H9 (cell line): ENCODE results near the gene ASMTL. TPM values are rescaled to one million over a fixed set of nuclear protein-coding genes. Genes with fewer than 3 reads are reported as not detected.

ENCODE experiments used
- DNase-seq: peaks from one replicate; pipeline ENCODE4 v3.0.0-alpha.2; 2017
- H2AFZ ChIP-seq: one replicate; pipeline ENCODE4 v1.6.1; 2013; ENCODE audit warnings: mild to moderate bottlenecking, low read length, control low read depth, moderate library complexity
- H2AK5ac ChIP-seq: 2 replicates; pipeline ENCODE4 v1.6.1; 2013; ENCODE audit warnings: low read length, control low read depth, mixed read lengths; ENCODE audit not compliant: insufficient read length
- H2BK120ac ChIP-seq: one replicate; pipeline ENCODE4 v1.6.1; 2013; ENCODE audit warnings: low read depth, mild to moderate bottlenecking, low read length, control low read depth, inconsistent platforms; ENCODE audit not compliant: poor library complexity, severe bottlenecking
- H2BK12ac ChIP-seq: 2 replicates; pipeline ENCODE4 v1.6.1; 2013; ENCODE audit warnings: low read length, control low read depth, mixed read lengths, low read depth; ENCODE audit not compliant: insufficient read length
- H2BK15ac ChIP-seq: 2 replicates; pipeline ENCODE4 v1.6.1; 2013; ENCODE audit warnings: low read depth, low read length, control low read depth
- H2BK20ac ChIP-seq: one replicate; pipeline ENCODE4 v1.6.1; 2013; ENCODE audit warnings: low read depth, mild to moderate bottlenecking, low read length, control low read depth, inconsistent platforms; ENCODE audit not compliant: poor library complexity, severe bottlenecking
- H2BK5ac ChIP-seq: 2 replicates; pipeline ENCODE4 v1.6.1; 2013; ENCODE audit warnings: low read length, control low read depth, mixed read lengths; ENCODE audit not compliant: insufficient read length
- H3K14ac ChIP-seq: 2 replicates; pipeline ENCODE4 v1.6.1; 2013; ENCODE audit warnings: low read length, control low read depth; ENCODE audit not compliant: insufficient read depth
- H3K18ac ChIP-seq: 2 replicates; pipeline ENCODE4 v1.6.1; 2013; ENCODE audit warnings: low read depth, mild to moderate bottlenecking, mixed read lengths, low read length, control low read depth; ENCODE audit not compliant: insufficient read length
- H3K23ac ChIP-seq: 2 replicates; pipeline ENCODE4 v1.6.1; 2013; ENCODE audit warnings: low read length, control low read depth, mixed read lengths, low read depth; ENCODE audit not compliant: insufficient read length
- H3K23me2 ChIP-seq: 2 replicates; pipeline ENCODE4 v1.6.1; 2013; ENCODE audit warnings: low read depth, mild to moderate bottlenecking, mixed read lengths, low read length, control low read depth; ENCODE audit not compliant: insufficient read length, poor library complexity, severe bottlenecking
- H3K27ac ChIP-seq: 2 replicates; pipeline ENCODE4 v1.5.1; 2013; ENCODE audit warnings: low read length, control low read depth, mixed read lengths, low read depth; ENCODE audit not compliant: insufficient read length
- H3K27me3 ChIP-seq: 2 replicates; pipeline ENCODE4 v1.6.1; 2013; ENCODE audit warnings: low read length, control low read depth, inconsistent platforms; ENCODE audit not compliant: insufficient read depth
- H3K4ac ChIP-seq: 2 replicates; pipeline ENCODE4 v1.6.1; 2013; ENCODE audit warnings: low read depth, mild to moderate bottlenecking, control low read depth, inconsistent platforms, low read length, moderate library complexity
- H3K4me1 ChIP-seq: 2 replicates; pipeline ENCODE4 v1.6.1; 2013; ENCODE audit warnings: low read length, control low read depth, inconsistent platforms; ENCODE audit not compliant: insufficient read depth
- H3K4me2 ChIP-seq: 2 replicates; pipeline ENCODE4 v1.6.1; 2013; ENCODE audit warnings: low read length, control low read depth, mixed read lengths; ENCODE audit not compliant: insufficient read length, insufficient read depth
- H3K56ac ChIP-seq: 2 replicates; pipeline ENCODE4 v1.6.1; 2013; ENCODE audit warnings: low read depth, mild to moderate bottlenecking, mixed read lengths, low read length, control low read depth; ENCODE audit not compliant: insufficient read length
- H3K79me1 ChIP-seq: 2 replicates; pipeline ENCODE4 v1.6.1; 2013; ENCODE audit warnings: low read depth, mild to moderate bottlenecking, moderate library complexity, low read length, control low read depth, inconsistent platforms; ENCODE audit not compliant: insufficient read depth, poor library complexity, severe bottlenecking
- H3K79me2 ChIP-seq: 2 replicates; pipeline ENCODE4 v1.6.1; 2013; ENCODE audit warnings: low read length, control low read depth, inconsistent platforms; ENCODE audit not compliant: insufficient read depth
- H3K9ac ChIP-seq: 2 replicates; pipeline ENCODE4 v1.6.1; 2013; ENCODE audit warnings: low read length, control low read depth, mixed read lengths; ENCODE audit not compliant: insufficient read length; ENCODE audit errors: extremely low read depth
- H3K9me3 ChIP-seq: one replicate; pipeline ENCODE4 v1.6.1; 2013; ENCODE audit warnings: low read depth, low read length, inconsistent platforms; ENCODE audit not compliant: control insufficient read depth
- H3T11ph ChIP-seq: one replicate; pipeline ENCODE4 v1.6.1; 2013; ENCODE audit warnings: mild to moderate bottlenecking, low read length, control low read depth, inconsistent platforms
- H4K20me1 ChIP-seq: one replicate; pipeline ENCODE4 v1.6.1; 2013; ENCODE audit not compliant: control insufficient read depth, insufficient read length, insufficient read depth
- H4K5ac ChIP-seq: 2 replicates; pipeline ENCODE4 v1.6.1; 2013; ENCODE audit warnings: low read depth, mild to moderate bottlenecking, mixed read lengths, low read length, control low read depth; ENCODE audit not compliant: insufficient read length
- H4K8ac ChIP-seq: replicated peaks from 2 replicates; pipeline ENCODE4 v1.6.1; 2013; ENCODE audit warnings: low read length, control low read depth, mixed read lengths, low read depth; ENCODE audit not compliant: insufficient read length
- H4K91ac ChIP-seq: 2 replicates; pipeline ENCODE4 v1.6.1; 2013; ENCODE audit warnings: low read depth, mild to moderate bottlenecking, moderate library complexity, mixed read lengths, low read length, control low read depth; ENCODE audit not compliant: insufficient read length
- H3K27ac Mint-ChIP-seq, 3 experiments: 2 replicates in 2 of 3; 3 replicates in 1 of 3; pipeline ENCODE4 v1.8.0; 2020 to 2021; ENCODE audit warnings: mixed read lengths in 3 of 3, mild to moderate bottlenecking in 1 of 3, moderate library complexity in 1 of 3
- H3K27me3 Mint-ChIP-seq: 2 replicates; pipeline ENCODE4 v1.8.0; 2021; ENCODE audit warnings: low read depth, mild to moderate bottlenecking, moderate library complexity, mixed read lengths
- H3K36me3 Mint-ChIP-seq, 3 experiments: 2 replicates in 2 of 3; 3 replicates in 1 of 3; pipeline ENCODE4 v1.8.0; 2020 to 2021; ENCODE audit warnings: low read depth in 3 of 3, mixed read lengths in 3 of 3; ENCODE audit not compliant: insufficient read depth in 1 of 3
- H3K4me1 Mint-ChIP-seq, 2 experiments: 2 replicates each; pipeline ENCODE4 v1.8.0; 2020; ENCODE audit warnings: mixed read lengths in 2 of 2
- H3K4me3 Mint-ChIP-seq, 2 experiments: 2 replicates in 1 of 2; 3 replicates in 1 of 2; pipeline ENCODE4 v1.8.0; 2020 to 2021; ENCODE audit warnings: mild to moderate bottlenecking in 2 of 2, mixed read lengths in 2 of 2, moderate library complexity in 1 of 2
- H3K9me3 Mint-ChIP-seq, 2 experiments: 2 replicates in 1 of 2; 3 replicates in 1 of 2; pipeline ENCODE4 v1.8.0; 2020; ENCODE audit warnings: mild to moderate bottlenecking in 2 of 2, mixed read lengths in 2 of 2, moderate library complexity in 1 of 2
- WGBS: extraction: QIAGEN DNeasy Blood & Tissue Kit; methylation state at CpG from one replicate; pipeline ENCODE4 v1.1.7; 2013; ENCODE audit warnings: missing lambda C conversion rate, low lambda C conversion rate, mixed read lengths; ENCODE audit not compliant: insufficient read length; ENCODE audit errors: extremely low coverage; 5-methylcytosine and 5-hydroxymethylcytosine counted together
- total RNA-seq: library from RNA; stranded (reverse); gene quantifications from 2 replicates; pipeline ENCODE4 v1.2.1, GENCODE V29; 2021
- TF ChIP-seq, protein P1 (sequence below): fragments of 200-600 bp; sonication (generic); conservative IDR thresholded peaks from 3 replicates; pipeline ENCODE4 v1.8.0; 2021; ENCODE audit warnings: antibody characterized with exemption, mild to moderate bottlenecking

The ASMTL gene
- total RNA-seq, 1 experiment from 2014 or later: 59.8 TPM

DNA sequence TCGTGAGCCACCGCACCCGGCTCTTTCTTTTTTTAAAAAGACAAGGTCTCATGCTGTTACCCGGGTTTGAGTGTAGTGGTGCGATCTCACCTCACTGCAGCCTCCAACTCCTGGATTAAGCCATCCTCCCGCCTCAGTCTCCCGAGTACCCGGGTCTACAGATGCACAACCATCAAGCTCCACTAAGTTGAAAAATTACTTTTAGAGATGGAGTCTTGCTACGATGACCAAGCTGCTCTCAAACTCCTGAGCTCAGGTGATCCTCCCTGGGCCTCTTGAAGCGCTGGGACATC lies 62.8 kb downstream of the ASMTL start:
- H3K4ac ChIP-seq: no peak overlapping the region
- TF ChIP-seq, protein P1, sequence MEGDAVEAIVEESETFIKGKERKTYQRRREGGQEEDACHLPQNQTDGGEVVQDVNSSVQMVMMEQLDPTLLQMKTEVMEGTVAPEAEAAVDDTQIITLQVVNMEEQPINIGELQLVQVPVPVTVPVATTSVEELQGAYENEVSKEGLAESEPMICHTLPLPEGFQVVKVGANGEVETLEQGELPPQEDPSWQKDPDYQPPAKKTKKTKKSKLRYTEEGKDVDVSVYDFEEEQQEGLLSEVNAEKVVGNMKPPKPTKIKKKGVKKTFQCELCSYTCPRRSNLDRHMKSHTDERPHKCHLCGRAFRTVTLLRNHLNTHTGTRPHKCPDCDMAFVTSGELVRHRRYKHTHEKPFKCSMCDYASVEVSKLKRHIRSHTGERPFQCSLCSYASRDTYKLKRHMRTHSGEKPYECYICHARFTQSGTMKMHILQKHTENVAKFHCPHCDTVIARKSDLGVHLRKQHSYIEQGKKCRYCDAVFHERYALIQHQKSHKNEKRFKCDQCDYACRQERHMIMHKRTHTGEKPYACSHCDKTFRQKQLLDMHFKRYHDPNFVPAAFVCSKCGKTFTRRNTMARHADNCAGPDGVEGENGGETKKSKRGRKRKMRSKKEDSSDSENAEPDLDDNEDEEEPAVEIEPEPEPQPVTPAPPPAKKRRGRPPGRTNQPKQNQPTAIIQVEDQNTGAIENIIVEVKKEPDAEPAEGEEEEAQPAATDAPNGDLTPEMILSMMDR: no peak
- Mint-ChIP-seq H3K4me3 (peak overlapping the region; percentile 92 to 95), H3K27ac (no peak overlapping the region), H3K36me3 (peaks cover 55 to 65% (median 62%) of the 10 kb centered on the region in 3 experiments), H3K4me1 (peaks cover 13 to 45% of the 10 kb centered on the region in 2 experiments), H3K27me3 (no peaks in the 10 kb centered on the region; the same call in none of the 2 replicates), H3K9me3 (peaks cover 3 to 4% of the 10 kb centered on the region in 2 experiments; a peak in 3 of 5 replicates)
- H3K4me1 ChIP-seq: no peaks in the 10 kb centered on the region
- H3K56ac ChIP-seq: no peak overlapping the region
- H2AFZ ChIP-seq: no peak overlapping the region
- no peak overlapping the region for H3K23ac ChIP-seq
- peaks cover 33% of the 10 kb centered on the region; the same call in 1 of the 2 replicates for H3K79me2 ChIP-seq
- no peak overlapping the region for H3K4me2 ChIP-seq
- H2BK12ac ChIP-seq: no peak overlapping the region
- H2BK5ac ChIP-seq: no peak overlapping the region
- H3K9ac ChIP-seq: no peak overlapping the region
- H3T11ph ChIP-seq: no peak overlapping the region
- H2BK20ac ChIP-seq: no peak overlapping the region
- peaks cover 8% of the 10 kb centered on the region for H3K23me2 ChIP-seq
- H4K5ac ChIP-seq: no peak overlapping the region
- no CpG with 5 or more reads among the region's 10 CpGs for WGBS
- no peaks in the 10 kb centered on the region for H4K20me1 ChIP-seq
- no peak overlapping the region for H3K14ac ChIP-seq
- no peak overlapping the region for H2AK5ac ChIP-seq
- H2BK120ac ChIP-seq: no peak overlapping the region
- no peak for DNase-seq
- H3K27ac ChIP-seq: no peak overlapping the region
- H3K9me3 ChIP-seq: no peaks in the 10 kb centered on the region
- no peak overlapping the region for H3K18ac ChIP-seq
- H3K27me3 ChIP-seq: no peaks in the 10 kb centered on the region
- H3K79me1 ChIP-seq: peaks cover 15% of the 10 kb centered on the region
- no peak overlapping the region for H2BK15ac ChIP-seq
- H4K91ac ChIP-seq: no peak overlapping the region
- no peak overlapping the region for H4K8ac ChIP-seq
